A673 (cell line): ENCODE results near the gene FHIT. TPM values are rescaled to one million over a fixed set of nuclear protein-coding genes. Genes with fewer than 3 reads are reported as not detected.

Experiments used
- BruUV-seq: library from RNA; stranded (reverse); fragments of 400-500 nt; replicated peaks from 2 replicates; lab custom pipeline; 2021; lab: Mats Ljungman, UMichigan
- CTCF ChIA-PET: fragments of 300-600 bp; sonication (Branson Sonifier 250); formaldehyde crosslinking; loops from one replicate; lab custom pipeline; 2022; ENCODE audit warnings: antibody characterized with exemption; lab: Charles Lee
- POLR2A ChIA-PET: fragments of 300-600 bp; sonication (Branson Sonifier 250); formaldehyde crosslinking; loops from one replicate; lab custom pipeline; 2022; ENCODE audit warnings: antibody characterized with exemption; ENCODE audit not compliant: low non-redundant PET; lab: Charles Lee
- DNase-seq: peaks from one replicate; pipeline ENCODE4 v3.0.0-alpha.2; 2015; ENCODE audit warnings: low spot score
- H3K27ac ChIP-seq: fragments of 200-600 bp; sonication (generic); 2 replicates; pipeline ENCODE4 v1.5.1; 2016; ENCODE audit warnings: mixed run types, low read depth, mild to moderate bottlenecking, mixed read lengths, antibody characterized with exemption, low read length; ENCODE audit not compliant: poor library complexity, severe bottlenecking
- H3K27me3 ChIP-seq: fragments of 200-600 bp; sonication (generic); replicated peaks from 2 replicates; pipeline ENCODE4 v1.6.1; 2017; ENCODE audit warnings: mixed run types, low read depth, mild to moderate bottlenecking, mixed read lengths, antibody characterized with exemption, low read length; ENCODE audit not compliant: insufficient read depth, poor library complexity
- H3K36me3 ChIP-seq: fragments of 200-600 bp; sonication (generic); 2 replicates; pipeline ENCODE4 v1.6.1; 2016; ENCODE audit warnings: mixed run types, mild to moderate bottlenecking, mixed read lengths, antibody characterized with exemption, low read length; ENCODE audit not compliant: insufficient read depth, poor library complexity, severe bottlenecking
- H3K4me1 ChIP-seq: fragments of 200-600 bp; sonication (generic); 2 replicates; pipeline ENCODE4 v1.6.1; 2017; ENCODE audit warnings: mixed run types, mild to moderate bottlenecking, mixed read lengths, antibody characterized with exemption, low read length; ENCODE audit not compliant: insufficient read depth, poor library complexity, severe bottlenecking
- H3K4me3 ChIP-seq: fragments of 200-600 bp; sonication (generic); 2 replicates; pipeline ENCODE4 v1.5.1; 2016; ENCODE audit warnings: low read depth, mixed run types, mild to moderate bottlenecking, mixed read lengths, low read length; ENCODE audit not compliant: poor library complexity, severe bottlenecking
- H3K9me3 ChIP-seq: fragments of 200-600 bp; sonication (generic); 2 replicates; pipeline ENCODE4 v1.6.1; 2016; ENCODE audit warnings: mixed run types, low read depth, mild to moderate bottlenecking, mixed read lengths, antibody characterized with exemption, low read length; ENCODE audit not compliant: poor library complexity, severe bottlenecking
- EZH2 ChIP-seq: fragments of 200-600 bp; sonication (generic); IDR thresholded peaks from 2 replicates; pipeline ENCODE4 v1.6.1; 2017; ENCODE audit warnings: borderline replicate concordance, low read depth, mild to moderate bottlenecking, mixed read lengths, antibody characterized with exemption, low read length; ENCODE audit not compliant: poor library complexity, severe bottlenecking
- intact Hi-C: fragments of 100-400 bp; cut with micrococcal nuclease; formaldehyde crosslinking; loops from one replicate; pipeline ENCODE4 v1.10.0; 2022; ENCODE audit not compliant: unreplicated experiment
- total RNA-seq: library from RNA; stranded (reverse); gene quantifications from 2 replicates; pipeline ENCODE4 v1.2.3, GENCODE V29; 2021
- TF ChIP-seq, protein P1 (sequence below): fragments of 300-800, 200-600 bp; sonication (generic); conservative IDR thresholded peaks from 2 replicates; pipeline ENCODE4 v1.5.1; 2017; ENCODE audit warnings: low read depth, mild to moderate bottlenecking, antibody characterized with exemption, low read length, moderate library complexity, mixed read lengths

The FHIT gene
- total RNA-seq, 1 experiment from 2014 or later, result not detected

DNA sequence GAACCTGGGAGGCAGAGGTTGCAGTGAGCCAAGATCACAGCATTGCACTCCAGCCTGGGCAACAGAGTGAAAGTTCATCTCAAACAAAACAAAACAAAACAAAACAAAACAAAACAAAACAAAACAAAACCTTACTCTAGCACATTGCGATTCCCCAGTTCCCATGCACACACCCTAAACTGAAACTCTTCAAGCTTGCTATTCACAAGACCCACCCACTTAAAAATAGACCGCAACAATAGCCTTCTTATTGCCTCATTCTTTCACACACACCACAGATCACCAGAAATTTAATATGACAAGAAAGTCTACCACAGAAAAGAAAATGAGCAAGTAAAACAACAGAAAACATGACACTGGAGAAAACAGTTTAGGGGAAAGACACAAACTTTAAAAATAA, 598.4 kb downstream of the FHIT start:
- ChIA-PET POLR2A (no interaction called here), CTCF (no interaction called here)
- Histone ChIP-seq H3K27me3 (no peaks in the 10 kb centered on the region), H3K4me1 (no peaks in the 10 kb centered on the region), H3K4me3 (no peak overlapping the region), H3K27ac (no peak overlapping the region), H3K9me3 (no peaks in the 10 kb centered on the region), H3K36me3 (no peaks in the 10 kb centered on the region)
- no TSS peak for BruUV-seq
- TF ChIP-seq, protein P1, sequence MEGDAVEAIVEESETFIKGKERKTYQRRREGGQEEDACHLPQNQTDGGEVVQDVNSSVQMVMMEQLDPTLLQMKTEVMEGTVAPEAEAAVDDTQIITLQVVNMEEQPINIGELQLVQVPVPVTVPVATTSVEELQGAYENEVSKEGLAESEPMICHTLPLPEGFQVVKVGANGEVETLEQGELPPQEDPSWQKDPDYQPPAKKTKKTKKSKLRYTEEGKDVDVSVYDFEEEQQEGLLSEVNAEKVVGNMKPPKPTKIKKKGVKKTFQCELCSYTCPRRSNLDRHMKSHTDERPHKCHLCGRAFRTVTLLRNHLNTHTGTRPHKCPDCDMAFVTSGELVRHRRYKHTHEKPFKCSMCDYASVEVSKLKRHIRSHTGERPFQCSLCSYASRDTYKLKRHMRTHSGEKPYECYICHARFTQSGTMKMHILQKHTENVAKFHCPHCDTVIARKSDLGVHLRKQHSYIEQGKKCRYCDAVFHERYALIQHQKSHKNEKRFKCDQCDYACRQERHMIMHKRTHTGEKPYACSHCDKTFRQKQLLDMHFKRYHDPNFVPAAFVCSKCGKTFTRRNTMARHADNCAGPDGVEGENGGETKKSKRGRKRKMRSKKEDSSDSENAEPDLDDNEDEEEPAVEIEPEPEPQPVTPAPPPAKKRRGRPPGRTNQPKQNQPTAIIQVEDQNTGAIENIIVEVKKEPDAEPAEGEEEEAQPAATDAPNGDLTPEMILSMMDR, result no peak
- no peak for TF ChIP-seq EZH2
- intact Hi-C loops, result no loop called here
- DNase-seq, result no peak

DNA sequence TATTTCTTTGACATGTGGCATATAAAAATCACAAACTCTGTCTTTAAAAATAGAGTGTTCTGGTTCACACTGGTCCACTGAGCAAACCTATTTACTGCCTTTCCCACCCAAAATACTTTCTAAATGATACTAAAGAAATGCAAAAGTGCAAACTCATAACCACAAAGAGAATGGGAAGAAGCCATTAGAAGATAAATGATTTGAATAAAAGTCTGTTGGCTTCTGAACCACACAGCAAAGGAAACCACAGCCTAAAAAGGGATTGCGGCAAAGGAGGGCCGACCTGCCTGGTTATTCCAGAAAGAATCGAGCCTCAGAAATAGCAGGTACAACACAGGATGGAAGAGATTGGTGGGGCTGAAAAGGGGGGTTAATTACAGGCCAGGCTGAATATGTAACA, 599.5 kb downstream of the FHIT start:
- POLR2A ChIA-PET, result no interaction called here
- Histone ChIP-seq H3K27me3 (no peaks in the 10 kb centered on the region), H3K9me3 (no peaks in the 10 kb centered on the region), H3K4me1 (no peaks in the 10 kb centered on the region), H3K27ac (no peak overlapping the region), H3K4me3 (no peak overlapping the region), H3K36me3 (no peaks in the 10 kb centered on the region)
- CTCF ChIA-PET, result no interaction called here
- no peak for DNase-seq
- TF ChIP-seq, protein P1, result no peak
- no peak for TF ChIP-seq EZH2
- no TSS peak for BruUV-seq
- intact Hi-C loops, result no loop called here

DNA sequence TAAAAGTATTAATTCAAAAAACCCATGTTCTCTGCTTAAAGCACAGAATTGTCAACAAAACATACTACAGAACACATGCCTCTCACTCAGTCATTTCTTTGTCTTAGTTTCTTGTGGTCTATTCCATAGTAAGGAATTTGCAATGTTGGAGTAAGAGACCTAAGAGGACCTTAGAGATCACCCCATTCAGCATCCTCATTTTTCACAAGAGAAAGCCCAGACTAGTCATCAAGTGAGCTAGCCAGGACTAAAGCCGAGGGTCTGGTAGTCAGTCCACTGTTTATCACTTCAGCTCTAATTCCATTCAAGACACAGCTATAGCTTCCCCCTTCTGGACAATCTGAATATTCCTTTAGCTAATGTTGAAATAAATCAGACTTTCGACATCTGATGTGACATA, 601.1 kb downstream of the FHIT start:
- no peak for TF ChIP-seq EZH2
- TF ChIP-seq, protein P1, result no peak
- no peaks in the 10 kb centered on the region for H3K4me1 ChIP-seq
- H3K9me3 ChIP-seq, result no peaks in the 10 kb centered on the region
- H3K36me3 ChIP-seq, result no peaks in the 10 kb centered on the region
- BruUV-seq, result no TSS peak
- intact Hi-C loops, result no loop called here
- ChIA-PET POLR2A (no interaction called here), CTCF (no interaction called here)
- H3K4me3 ChIP-seq, result no peak overlapping the region
- H3K27ac ChIP-seq, result no peak overlapping the region
- DNase-seq, result no peak
- no peaks in the 10 kb centered on the region for H3K27me3 ChIP-seq
